Measurements from ENCODE around the gene TOB1. TPM values are rescaled to one million over a fixed set of nuclear protein-coding genes. Genes with fewer than 3 reads are reported as not detected.
A peak's percentile ranks its signal among the peaks of the same experiment; 100 is the strongest.

Gene TOB1
- total and polyA plus RNA-seq, 9 of the 15 experiments (the other 6 are each of a cell fraction or from before 2014, with no cell fraction given), result 4.8 to 63.7 (median 13.2) TPM

DNA sequence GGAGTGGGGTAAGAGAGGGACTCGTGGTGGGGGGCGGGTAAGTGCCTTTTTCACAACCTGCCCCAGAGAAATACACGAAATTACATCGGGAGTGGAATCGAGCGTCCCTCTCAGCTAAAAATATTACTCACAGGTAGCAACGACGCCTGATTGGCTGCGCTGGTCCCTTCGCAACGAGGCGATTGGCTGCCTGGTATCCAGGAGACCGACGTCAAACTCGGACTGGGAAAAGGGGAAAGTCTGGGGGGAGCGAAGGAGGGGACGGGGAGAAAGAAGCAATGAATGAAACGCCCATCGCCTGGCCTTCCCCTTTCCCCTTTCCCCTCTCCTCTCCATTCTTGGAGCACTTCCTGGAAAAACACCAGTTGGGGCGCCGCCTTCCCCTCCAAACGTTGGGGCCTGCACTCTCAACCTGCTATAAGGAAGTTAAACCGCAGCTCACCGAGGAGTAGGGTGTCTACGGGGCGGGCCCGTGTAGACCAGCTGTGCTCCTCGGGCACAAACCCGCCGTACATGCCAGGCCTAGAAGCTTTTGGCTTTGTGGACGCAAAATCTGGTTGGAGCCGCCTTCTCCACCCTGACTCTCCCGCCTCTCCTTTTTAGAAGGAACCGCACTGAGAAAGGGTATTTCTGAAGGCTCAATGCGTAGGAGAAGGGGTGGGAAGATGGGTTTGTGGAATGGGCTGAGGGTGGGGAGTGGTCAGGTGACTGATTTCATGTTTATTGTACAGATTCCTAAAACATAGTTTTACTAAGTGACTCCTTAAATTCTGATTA is 1.4 kb upstream of the TOB1 start (continued):
- TF ChIP-seq RUNX1 (IDR thresholded peaks at IDR 0.05; ENCODE audit: low read depth) (no peak), CREB5 (CRISPR knock-in tag; IDR thresholded peaks at IDR 0.05) (no peak), PKNOX1 (IDR thresholded peaks at IDR 0.05) (no peak), ZNF3 (CRISPR knock-in tag; IDR thresholded peaks at IDR 0.05) (no peak), RBM34 (IDR thresholded peaks at IDR 0.05; ENCODE audit: borderline replicate concordance, insufficient read depth, low read length) (no peak), C11orf30 (IDR thresholded peaks at IDR 0.05; ENCODE audit: low read depth) (no peak), EGR1 (conservative IDR thresholded peaks at IDR 0.05) (peak; percentile 61), BRCA1 (IDR thresholded peaks at IDR 0.05) (no peak), BRCA1 (CRISPR knock-in tag; IDR thresholded peaks at IDR 0.05) (no peak), XRCC5 (IDR thresholded peaks at IDR 0.05; ENCODE audit: low read depth, low read length) (0 out of 2 replicates have a peak, but pooled peaks have one; percentile 28), SMARCB1 (IDR thresholded peaks at IDR 0.05; ENCODE audit: insufficient read length, low read depth) (no peak), RFX5 (IDR thresholded peaks at IDR 0.05; ENCODE audit: low read depth, low read length) (peak; percentile 83), ZNF133 (CRISPR knock-in tag; IDR thresholded peaks at IDR 0.05) (no peak), ZNF436 (CRISPR knock-in tag; IDR thresholded peaks at IDR 0.05) (no peak), ILF3 (IDR thresholded peaks at IDR 0.05; ENCODE audit: borderline replicate concordance) (no peak), SAFB2 (IDR thresholded peaks at IDR 0.05; ENCODE audit: borderline replicate concordance, low read depth, low read length, severe bottlenecking) (no peak), MBD2 (IDR thresholded peaks at IDR 0.05; ENCODE audit: borderline replicate concordance, low read depth) (peak; percentile 55), HIVEP1 (CRISPR knock-in tag; IDR thresholded peaks at IDR 0.05) (no peak), MAZ (CRISPR knock-in tag; conservative IDR thresholded peaks at IDR 0.05 in 1 of 2, IDR thresholded peaks at IDR 0.05 in 1 of 2) (peak in 1 of 2 experiments; percentile 46; a peak in 1 of 4 replicates), CBX5 (IDR thresholded peaks at IDR 0.05; ENCODE audit: borderline replicate concordance, low read depth) (no peak), DLX4 (CRISPR knock-in tag; IDR thresholded peaks at IDR 0.05) (no peak), PHF20 (IDR thresholded peaks at IDR 0.05; ENCODE audit: partially characterized antibody) (peak; percentile 65), GATAD2B (IDR thresholded peaks at IDR 0.05; ENCODE audit: borderline replicate concordance) (no peak), KLF13 (tag; IDR thresholded peaks at IDR 0.05; ENCODE audit: borderline replicate concordance, low read depth) (no peak), PPARD (CRISPR knock-in tag; IDR thresholded peaks at IDR 0.05) (no peak)
- TF ChIP-seq, protein P1, sequence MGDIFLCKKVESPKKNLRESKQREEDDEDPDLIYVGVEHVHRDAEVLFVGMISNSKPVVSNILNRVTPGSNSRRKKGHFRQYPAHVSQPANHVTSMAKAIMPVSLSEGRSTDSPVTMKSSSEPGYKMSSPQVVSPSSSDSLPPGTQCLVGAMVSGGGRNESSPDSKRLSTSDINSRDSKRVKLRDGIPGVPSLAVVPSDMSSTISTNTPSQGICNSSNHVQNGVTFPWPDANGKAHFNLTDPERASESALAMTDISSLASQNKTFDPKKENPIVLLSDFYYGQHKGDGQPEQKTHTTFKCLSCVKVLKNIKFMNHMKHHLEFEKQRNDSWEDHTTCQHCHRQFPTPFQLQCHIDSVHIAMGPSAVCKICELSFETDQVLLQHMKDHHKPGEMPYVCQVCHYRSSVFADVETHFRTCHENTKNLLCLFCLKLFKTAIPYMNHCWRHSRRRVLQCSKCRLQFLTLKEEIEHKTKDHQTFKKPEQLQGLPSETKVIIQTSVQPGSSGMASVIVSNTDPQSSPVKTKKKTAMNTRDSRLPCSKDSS (IDR thresholded peaks at IDR 0.05; ENCODE audit: low read depth, partially characterized antibody), result no peak

Measured in K562 (cell line).